K562 (cell line): ENCODE data around the gene ELP1. TPM values are rescaled to one million over a fixed set of nuclear protein-coding genes. Genes with fewer than 3 reads are reported as not detected.

Experiments used
- ATF7 ChIP-seq: fragments of 450-650 bp; IDR thresholded peaks from 2 replicates; pipeline ENCODE4 v1.7.1; 2014; ENCODE audit warnings: mild to moderate bottlenecking, moderate library complexity
- CTCFL ChIP-seq: IDR thresholded peaks from 2 replicates; pipeline ENCODE4 v1.6.1; 2011; ENCODE audit warnings: borderline replicate concordance, low read depth, mild to moderate bottlenecking, moderate library complexity, low read length; ENCODE audit not compliant: insufficient read depth, poor library complexity, severe bottlenecking
- DNMT1 ChIP-seq: fragments of 450-650 bp; IDR thresholded peaks from 2 replicates; pipeline ENCODE4 v1.6.1; 2016; ENCODE audit warnings: antibody characterized with exemption, mild to moderate bottlenecking
- HCFC1 ChIP-seq: IDR thresholded peaks from 2 replicates; pipeline ENCODE4 v1.6.1; 2012; ENCODE audit warnings: low read depth, low read length, improper control_type of control experiment
- HSF4 ChIP-seq: fragments of 250-450 bp; sonication (Bioruptor Pico); IDR thresholded peaks from 2 replicates; pipeline ENCODE4 v2.1.2; 2022; ENCODE audit warnings: mild to moderate bottlenecking, moderate library complexity, borderline replicate concordance
- NR2C2 ChIP-seq, 2 experiments: fragments of 200-800 bp in 1 of 2; sonication (Bioruptor generic) in 1 of 2; sonication (generic) in 1 of 2; formaldehyde crosslinking in 1 of 2; IDR thresholded peaks; 2 replicates each; pipeline versions ENCODE4 v1.6.1 to v1.8.0; 2016 to 2022; ENCODE audit warnings: mild to moderate bottlenecking in 1 of 2, missing compliant biosample characterization in 1 of 2, missing genetic modification characterization in 1 of 2, missing genetic modification reagents in 1 of 2
- SUPT5H ChIP-seq: fragments of 450-650 bp; IDR thresholded peaks from 2 replicates; pipeline ENCODE4 v1.6.1; 2016
- YY1 ChIP-seq, 3 experiments: IDR thresholded peaks; 2 replicates each; pipeline ENCODE4 v1.6.1; 2011; ENCODE audit warnings: low read length in 2 of 3, mild to moderate bottlenecking in 2 of 3, moderate library complexity in 2 of 3, borderline replicate concordance in 1 of 3, control low read depth in 1 of 3, low read depth in 1 of 3; ENCODE audit not compliant: insufficient read depth in 3 of 3, insufficient replicate concordance in 2 of 3, control insufficient read depth in 1 of 3, insufficient read length in 1 of 3; ENCODE audit errors: extremely low read depth in 1 of 3
- ZBTB1 ChIP-seq: sonication (generic); formaldehyde crosslinking; IDR thresholded peaks from 2 replicates; pipeline ENCODE4 v1.8.1; 2023; ENCODE audit warnings: missing genetic modification reagents, low read depth, mild to moderate bottlenecking, borderline replicate concordance
- ZNF12 ChIP-seq: sonication (generic); formaldehyde crosslinking; IDR thresholded peaks from 2 replicates; pipeline ENCODE4 v1.4.0; 2020; ENCODE audit warnings: mild to moderate bottlenecking, missing genetic modification reagents
- polyA plus RNA-seq, 8 experiments: library from polyadenylated mRNA; depleted of rRNA in 4 of 8; stranded (reverse) in 5 of 8; unstranded in 3 of 8; fragments of >200 nt; fragmentation: Nextera tagmentation in 2 of 8; fragmentation: Illumina TruSeq in 1 of 8; extraction: Ambion mirVana in 2 of 8; extraction: Trizol in 1 of 8; gene quantifications; 2 replicates each; pipeline versions ENCODE4 v1.2.1 to v1.2.3, GENCODE V29; 2011 to 2014; ENCODE audit warnings: inconsistent platforms in 1 of 8, missing spikeins in 1 of 8
- total RNA-seq, 7 experiments: library from RNA; depleted of rRNA in 6 of 7; stranded (reverse); fragments of >200 nt in 6 of 7; fragmentation: Illumina TruSeq in 2 of 7; extraction: Trizol in 2 of 7; gene quantifications; 2 replicates each; pipeline versions ENCODE4 v1.2.1 to v1.2.3, GENCODE V29; 2011 to 2021; ENCODE audit warnings: low replicate concordance in 1 of 7
- TF ChIP-seq, protein P1 (sequence below): fragments of 450-650 bp; IDR thresholded peaks from 2 replicates; pipeline ENCODE4 v1.6.1; 2018; ENCODE audit not compliant: partially characterized antibody
- TF ChIP-seq, protein P2 (sequence below): sonication (generic); formaldehyde crosslinking; IDR thresholded peaks from 2 replicates; pipeline ENCODE4 v1.8.0; 2022; ENCODE audit warnings: missing genetic modification reagents, mild to moderate bottlenecking, borderline replicate concordance
- TF ChIP-seq, protein P3 (sequence below): sonication (generic); formaldehyde crosslinking; IDR thresholded peaks from 2 replicates; pipeline ENCODE4 v1.8.1; 2023; ENCODE audit warnings: mild to moderate bottlenecking, missing genetic modification reagents

Gene ELP1
- total and polyA plus RNA-seq, 9 of the 15 experiments (the other 6 are each of a cell fraction or from before 2014, with no cell fraction given) = 17.0 to 48.6 (median 39.7) TPM

- TF ChIP-seq, protein P1, sequence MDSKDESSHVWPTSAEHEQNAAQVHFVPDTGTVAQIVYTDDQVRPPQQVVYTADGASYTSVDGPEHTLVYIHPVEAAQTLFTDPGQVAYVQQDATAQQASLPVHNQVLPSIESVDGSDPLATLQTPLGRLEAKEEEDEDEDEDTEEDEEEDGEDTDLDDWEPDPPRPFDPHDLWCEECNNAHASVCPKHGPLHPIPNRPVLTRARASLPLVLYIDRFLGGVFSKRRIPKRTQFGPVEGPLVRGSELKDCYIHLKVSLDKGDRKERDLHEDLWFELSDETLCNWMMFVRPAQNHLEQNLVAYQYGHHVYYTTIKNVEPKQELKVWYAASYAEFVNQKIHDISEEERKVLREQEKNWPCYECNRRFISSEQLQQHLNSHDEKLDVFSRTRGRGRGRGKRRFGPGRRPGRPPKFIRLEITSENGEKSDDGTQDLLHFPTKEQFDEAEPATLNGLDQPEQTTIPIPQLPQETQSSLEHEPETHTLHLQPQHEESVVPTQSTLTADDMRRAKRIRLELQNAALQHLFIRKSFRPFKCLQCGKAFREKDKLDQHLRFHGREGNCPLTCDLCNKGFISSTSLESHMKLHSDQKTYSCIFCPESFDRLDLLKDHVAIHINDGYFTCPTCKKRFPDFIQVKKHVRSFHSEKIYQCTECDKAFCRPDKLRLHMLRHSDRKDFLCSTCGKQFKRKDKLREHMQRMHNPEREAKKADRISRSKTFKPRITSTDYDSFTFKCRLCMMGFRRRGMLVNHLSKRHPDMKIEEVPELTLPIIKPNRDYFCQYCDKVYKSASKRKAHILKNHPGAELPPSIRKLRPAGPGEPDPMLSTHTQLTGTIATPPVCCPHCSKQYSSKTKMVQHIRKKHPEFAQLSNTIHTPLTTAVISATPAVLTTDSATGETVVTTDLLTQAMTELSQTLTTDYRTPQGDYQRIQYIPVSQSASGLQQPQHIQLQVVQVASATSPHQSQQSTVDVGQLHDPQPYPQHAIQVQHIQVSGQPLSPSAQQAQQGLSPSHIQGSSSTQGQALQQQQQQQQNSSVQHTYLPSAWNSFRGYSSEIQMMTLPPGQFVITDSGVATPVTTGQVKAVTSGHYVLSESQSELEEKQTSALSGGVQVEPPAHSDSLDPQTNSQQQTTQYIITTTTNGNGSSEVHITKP = peak; percentile 40
- TF ChIP-seq SUPT5H (peak; percentile 78), CTCFL (peak; percentile 97), HCFC1 (peak; percentile 76), DNMT1 (no peak), ZNF12 (CRISPR knock-in tag) (no peak; the same call in 1 of the 2 replicates), HSF4 (CRISPR knock-in tag) (no peak), ZBTB1 (CRISPR knock-in tag) (peak; percentile 77; the same call in 1 of the 2 replicates), NR2C2 (CRISPR knock-in tag; IDR thresholded peaks at IDR 0.05) (0 out of 2 replicates have a peak, but pooled peaks have one; percentile 28), NR2C2 (tag; IDR thresholded peaks at IDR 0.05) (no peak), YY1 (IDR thresholded peaks at IDR 0.05; ENCODE audit: borderline replicate concordance in 1 of 3, control insufficient read depth in 1 of 3, extremely low read depth in 1 of 3, insufficient read depth in 3 of 3, insufficient read length in 1 of 3, insufficient replicate concordance in 2 of 3, low read depth in 1 of 3, low read length in 2 of 3) (peak in 2 of 3 experiments; percentile 60 to 73), ATF7 (peak; percentile 99)
- TF ChIP-seq, protein P2, sequence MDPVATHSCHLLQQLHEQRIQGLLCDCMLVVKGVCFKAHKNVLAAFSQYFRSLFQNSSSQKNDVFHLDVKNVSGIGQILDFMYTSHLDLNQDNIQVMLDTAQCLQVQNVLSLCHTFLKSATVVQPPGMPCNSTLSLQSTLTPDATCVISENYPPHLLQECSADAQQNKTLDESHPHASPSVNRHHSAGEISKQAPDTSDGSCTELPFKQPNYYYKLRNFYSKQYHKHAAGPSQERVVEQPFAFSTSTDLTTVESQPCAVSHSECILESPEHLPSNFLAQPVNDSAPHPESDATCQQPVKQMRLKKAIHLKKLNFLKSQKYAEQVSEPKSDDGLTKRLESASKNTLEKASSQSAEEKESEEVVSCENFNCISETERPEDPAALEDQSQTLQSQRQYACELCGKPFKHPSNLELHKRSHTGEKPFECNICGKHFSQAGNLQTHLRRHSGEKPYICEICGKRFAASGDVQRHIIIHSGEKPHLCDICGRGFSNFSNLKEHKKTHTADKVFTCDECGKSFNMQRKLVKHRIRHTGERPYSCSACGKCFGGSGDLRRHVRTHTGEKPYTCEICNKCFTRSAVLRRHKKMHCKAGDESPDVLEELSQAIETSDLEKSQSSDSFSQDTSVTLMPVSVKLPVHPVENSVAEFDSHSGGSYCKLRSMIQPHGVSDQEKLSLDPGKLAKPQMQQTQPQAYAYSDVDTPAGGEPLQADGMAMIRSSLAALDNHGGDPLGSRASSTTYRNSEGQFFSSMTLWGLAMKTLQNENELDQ (CRISPR knock-in tag) = 0 out of 2 replicates have a peak, but pooled peaks have one; percentile 31
- TF ChIP-seq, protein P3, sequence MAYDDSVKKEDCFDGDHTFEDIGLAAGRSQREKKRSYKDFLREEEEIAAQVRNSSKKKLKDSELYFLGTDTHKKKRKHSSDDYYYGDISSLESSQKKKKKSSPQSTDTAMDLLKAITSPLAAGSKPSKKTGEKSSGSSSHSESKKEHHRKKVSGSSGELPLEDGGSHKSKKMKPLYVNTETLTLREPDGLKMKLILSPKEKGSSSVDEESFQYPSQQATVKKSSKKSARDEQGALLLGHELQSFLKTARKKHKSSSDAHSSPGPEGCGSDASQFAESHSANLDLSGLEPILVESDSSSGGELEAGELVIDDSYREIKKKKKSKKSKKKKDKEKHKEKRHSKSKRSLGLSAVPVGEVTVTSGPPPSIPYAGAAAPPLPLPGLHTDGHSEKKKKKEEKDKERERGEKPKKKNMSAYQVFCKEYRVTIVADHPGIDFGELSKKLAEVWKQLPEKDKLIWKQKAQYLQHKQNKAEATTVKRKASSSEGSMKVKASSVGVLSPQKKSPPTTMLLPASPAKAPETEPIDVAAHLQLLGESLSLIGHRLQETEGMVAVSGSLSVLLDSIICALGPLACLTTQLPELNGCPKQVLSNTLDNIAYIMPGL (CRISPR knock-in tag) = 0 out of 2 replicates have a peak, but pooled peaks have one; percentile 67
Observed at GRCh38 chr9:108933718-108934322, at the start of gene ELP1 (continued).
